Calu3 (cell line): Measurements from ENCODE around the gene PLEKHN1. TPM values are rescaled to one million over a fixed set of nuclear protein-coding genes. Genes with fewer than 3 reads are reported as not detected.

Experiments used
- BruUV-seq: library from RNA; stranded (reverse); fragments of 400-500 nt; replicated peaks from 2 replicates; lab custom pipeline; 2021; lab: Mats Ljungman, UMichigan
- CTCF ChIA-PET: fragments of 300-600 bp; sonication (Branson Sonifier 250); formaldehyde crosslinking; loops from one replicate; lab custom pipeline; 2022; ENCODE audit warnings: antibody characterized with exemption; lab: Charles Lee
- DNase-seq: peaks from one replicate; pipeline ENCODE4 v3.0.0; 2022
- H3K27ac Mint-ChIP-seq: one replicate; pipeline ENCODE4 v1.8.0; 2022; ENCODE audit warnings: mixed read lengths; ENCODE audit not compliant: unreplicated experiment
- H3K27me3 Mint-ChIP-seq: one replicate; pipeline ENCODE4 v1.8.0; 2022; ENCODE audit warnings: mixed read lengths; ENCODE audit not compliant: unreplicated experiment
- H3K36me3 Mint-ChIP-seq: one replicate; pipeline ENCODE4 v1.8.0; 2022; ENCODE audit warnings: mild to moderate bottlenecking, moderate library complexity, mixed read lengths; ENCODE audit not compliant: insufficient read depth, unreplicated experiment
- H3K4me1 Mint-ChIP-seq: one replicate; pipeline ENCODE4 v1.8.0; 2022; ENCODE audit warnings: mild to moderate bottlenecking, low read depth, mixed read lengths; ENCODE audit not compliant: unreplicated experiment
- H3K4me3 Mint-ChIP-seq: one replicate; pipeline ENCODE4 v1.8.0; 2022; ENCODE audit warnings: mild to moderate bottlenecking, low read depth, moderate library complexity, mixed read lengths; ENCODE audit not compliant: unreplicated experiment
- H3K9me3 Mint-ChIP-seq: one replicate; pipeline ENCODE4 v1.8.0; 2022; ENCODE audit warnings: low read depth, mixed read lengths; ENCODE audit not compliant: unreplicated experiment
- intact Hi-C: fragments of 100-400 bp; cut with micrococcal nuclease; formaldehyde crosslinking; loops from one replicate; pipeline ENCODE4 v1.10.0; 2022; ENCODE audit not compliant: unreplicated experiment
- total RNA-seq: library from RNA; stranded (reverse); gene quantifications from 2 replicates; pipeline ENCODE4 v1.2.3, GENCODE V29; 2022
- TF ChIP-seq, protein P1 (sequence below): fragments of 200-600 bp; IDR thresholded peaks from one replicate; pipeline ENCODE4 v1.8.0; 2022; ENCODE audit warnings: antibody characterized with exemption; ENCODE audit not compliant: unreplicated experiment

PLEKHN1 gene
- total RNA-seq, 1 experiment from 2014 or later: 11.9 TPM

GRCh38 chr1:998995-999724 is 32.9 kb downstream of the PLEKHN1 start:
- Mint-ChIP-seq H3K27ac (no peak overlapping the region), H3K4me3 (peak overlapping the region; percentile 79), H3K9me3 (no peaks in the 10 kb centered on the region), H3K4me1 (peaks cover 7% of the 10 kb centered on the region), H3K27me3 (no peaks in the 10 kb centered on the region), H3K36me3 (peaks cover 61% of the 10 kb centered on the region)
- peak; percentile 46 for DNase-seq
- TSS peak; percentile 62 for BruUV-seq
- TF ChIP-seq, protein P1, sequence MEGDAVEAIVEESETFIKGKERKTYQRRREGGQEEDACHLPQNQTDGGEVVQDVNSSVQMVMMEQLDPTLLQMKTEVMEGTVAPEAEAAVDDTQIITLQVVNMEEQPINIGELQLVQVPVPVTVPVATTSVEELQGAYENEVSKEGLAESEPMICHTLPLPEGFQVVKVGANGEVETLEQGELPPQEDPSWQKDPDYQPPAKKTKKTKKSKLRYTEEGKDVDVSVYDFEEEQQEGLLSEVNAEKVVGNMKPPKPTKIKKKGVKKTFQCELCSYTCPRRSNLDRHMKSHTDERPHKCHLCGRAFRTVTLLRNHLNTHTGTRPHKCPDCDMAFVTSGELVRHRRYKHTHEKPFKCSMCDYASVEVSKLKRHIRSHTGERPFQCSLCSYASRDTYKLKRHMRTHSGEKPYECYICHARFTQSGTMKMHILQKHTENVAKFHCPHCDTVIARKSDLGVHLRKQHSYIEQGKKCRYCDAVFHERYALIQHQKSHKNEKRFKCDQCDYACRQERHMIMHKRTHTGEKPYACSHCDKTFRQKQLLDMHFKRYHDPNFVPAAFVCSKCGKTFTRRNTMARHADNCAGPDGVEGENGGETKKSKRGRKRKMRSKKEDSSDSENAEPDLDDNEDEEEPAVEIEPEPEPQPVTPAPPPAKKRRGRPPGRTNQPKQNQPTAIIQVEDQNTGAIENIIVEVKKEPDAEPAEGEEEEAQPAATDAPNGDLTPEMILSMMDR: no peak
- CTCF ChIA-PET: no interaction called here
- intact Hi-C loops: no loop called here

DNA sequence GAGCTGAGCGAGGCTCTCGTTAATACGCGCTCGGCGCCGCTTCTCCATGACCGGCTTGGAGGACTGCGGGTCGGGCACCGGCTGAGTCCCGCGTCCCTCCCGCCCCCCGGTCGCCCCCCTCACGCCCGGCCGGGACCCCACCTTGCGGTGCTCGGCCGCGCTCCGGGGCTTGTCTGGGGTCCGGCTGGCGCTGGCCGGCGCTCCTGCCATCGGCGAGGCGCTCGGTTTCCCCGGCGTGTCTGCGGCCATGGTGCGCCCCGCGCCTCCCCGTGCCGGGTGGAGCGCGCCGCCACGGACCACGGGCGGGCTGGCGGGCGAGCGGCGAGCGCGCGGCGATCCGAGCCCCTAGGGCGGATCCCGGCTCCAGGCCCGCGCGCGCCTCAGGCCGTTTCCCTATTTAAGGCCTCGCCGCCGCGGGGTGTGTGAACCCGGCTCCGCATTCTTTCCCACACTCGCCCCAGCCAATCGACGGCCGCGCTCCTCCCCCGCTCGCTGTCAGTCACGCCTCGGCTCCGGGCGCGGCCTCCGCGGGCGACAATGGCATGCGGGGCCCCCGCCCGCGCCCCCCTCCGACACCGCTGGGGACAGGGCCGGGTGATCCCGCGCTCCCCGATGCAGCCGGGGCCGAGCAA is 33.6 kb downstream of the PLEKHN1 start, which contains the start of gene HES4:
TSS of gene HES4 (minus strand) at position 373 of the 632 bp plus-strand sequence. CDS start at position 249, 124 bp downstream.
- H3K4me3 Mint-ChIP-seq: peak within 1 kb of the TSS; percentile 79
- H3K36me3 Mint-ChIP-seq: peaks cover 63% of the 10 kb centered on the region
- peak within 1 kb of the TSS; percentile 95 for H3K27ac Mint-ChIP-seq
- no peaks in the 10 kb centered on the region for H3K27me3 Mint-ChIP-seq
- TF ChIP-seq, protein P1: no peak
- DNase-seq: peak; percentile 91
- BruUV-seq: no TSS peak
- no peaks in the 10 kb centered on the region for H3K9me3 Mint-ChIP-seq
- CTCF ChIA-PET: no interaction called here
- intact Hi-C loops: no loop called here
- peaks cover 13% of the 10 kb centered on the region for H3K4me1 Mint-ChIP-seq

GRCh38 chr1:1000357-1001056 is 34.2 kb downstream of the PLEKHN1 start:
- intact Hi-C loops: no loop called here
- Mint-ChIP-seq H3K36me3 (peaks cover 66% of the 10 kb centered on the region), H3K9me3 (no peaks in the 10 kb centered on the region)

More at GRCh38 chr1:1000357-1001056, 34.2 kb downstream of the PLEKHN1 start:
- Mint-ChIP-seq H3K4me1 (peaks cover 19% of the 10 kb centered on the region), H3K27ac (peak overlapping the region; percentile 95), H3K27me3 (no peaks in the 10 kb centered on the region), H3K4me3 (peak overlapping the region; percentile 79)
- CTCF ChIA-PET: no interaction called here
- TF ChIP-seq, protein P1: no peak
- BruUV-seq: no TSS peak
- peak; percentile 88 for DNase-seq
